Ascending aorta (tissue), 2 donors: Measurements from ENCODE around the gene LHX4. TPM values are rescaled to one million over a fixed set of nuclear protein-coding genes. Genes with fewer than 3 reads are reported as not detected.

Source experiments
- DNase-seq, 2 donors: peaks; one replicate each; pipeline ENCODE4 v3.0.0-alpha.2; 2019; ENCODE audit warnings: low spot score in 2 of 2
- H3K27ac ChIP-seq, 2 donors: fragments of 200-600 bp; sonication (generic); one replicate each; pipeline ENCODE4 v1.5.1; 2016 to 2017; ENCODE audit warnings: mild to moderate bottlenecking in 1 of 2
- H3K27me3 ChIP-seq: fragments of 200-600 bp; sonication (generic); one replicate; pipeline ENCODE4 v1.5.1; 2017
- H3K36me3 ChIP-seq, 2 donors: fragments of 200-600 bp; sonication (generic); one replicate each; pipeline ENCODE4 v1.5.1; 2016
- H3K4me1 ChIP-seq, 2 donors: fragments of 200-600 bp; sonication (generic); one replicate each; pipeline ENCODE4 v1.5.1; 2016 to 2017; ENCODE audit warnings: mild to moderate bottlenecking in 1 of 2
- H3K4me3 ChIP-seq, 2 donors: fragments of 200-600 bp; sonication (generic); one replicate each; pipeline ENCODE4 v1.5.1; 2016 to 2017; ENCODE audit warnings: mild to moderate bottlenecking in 1 of 2
- H3K9me3 ChIP-seq, 2 donors: fragments of 200-600 bp; sonication (generic); one replicate each; pipeline ENCODE4 v1.5.1; 2016
- intact Hi-C: fragments of 100-400 bp; cut with DNase I; formaldehyde crosslinking; loops from one replicate; pipeline ENCODE4 v1.15.1; 2023
- total RNA-seq: library from RNA; depleted of rRNA; stranded (reverse); fragments of >200 nt; gene quantifications from one replicate; pipeline ENCODE4 v1.1.0, GENCODE V29; 2016
- TF ChIP-seq, protein P1 (sequence below), 3 experiments: fragments of 200-600 bp in 2 of 3; fragments of 450-650 bp in 1 of 3; sonication (generic) in 2 of 3; IDR thresholded peaks; one replicate each; pipeline ENCODE4 v1.5.1; 2016 to 2019; ENCODE audit warnings: antibody characterized with exemption in 3 of 3, mild to moderate bottlenecking in 1 of 3, moderate library complexity in 1 of 3

The LHX4 gene
- total RNA-seq, 1 donor from 2014 or later = not detected

DNA sequence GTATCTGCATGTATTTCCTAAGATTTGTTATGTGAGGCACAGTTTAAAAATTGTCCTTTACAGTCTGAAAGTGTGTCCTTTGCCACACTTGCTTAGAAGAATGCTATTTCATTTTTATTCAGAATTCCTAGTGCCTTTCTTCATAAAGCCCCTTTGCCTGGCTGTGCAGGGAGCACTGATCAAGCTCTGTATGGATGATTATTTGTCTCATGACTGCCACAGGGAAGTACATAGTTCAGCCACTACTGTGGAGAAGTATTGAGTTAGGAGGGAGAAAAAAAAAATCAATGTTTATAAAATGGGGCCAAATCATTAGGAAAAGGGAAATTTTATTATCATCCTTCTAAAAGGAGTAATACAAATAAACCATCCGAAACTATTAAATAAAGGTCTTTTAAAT lies 51.4 kb downstream of the LHX4 start:
- Histone ChIP-seq H3K4me1 (no peaks in the 10 kb centered on the region), H3K4me3 (no peak overlapping the region), H3K27me3 (no peaks in the 10 kb centered on the region), H3K27ac (no peak overlapping the region), H3K9me3 (no peaks in the 10 kb centered on the region), H3K36me3 (peaks cover 0 to 20% of the 10 kb centered on the region in 2 donors)
- no peak for DNase-seq
- TF ChIP-seq, protein P1, sequence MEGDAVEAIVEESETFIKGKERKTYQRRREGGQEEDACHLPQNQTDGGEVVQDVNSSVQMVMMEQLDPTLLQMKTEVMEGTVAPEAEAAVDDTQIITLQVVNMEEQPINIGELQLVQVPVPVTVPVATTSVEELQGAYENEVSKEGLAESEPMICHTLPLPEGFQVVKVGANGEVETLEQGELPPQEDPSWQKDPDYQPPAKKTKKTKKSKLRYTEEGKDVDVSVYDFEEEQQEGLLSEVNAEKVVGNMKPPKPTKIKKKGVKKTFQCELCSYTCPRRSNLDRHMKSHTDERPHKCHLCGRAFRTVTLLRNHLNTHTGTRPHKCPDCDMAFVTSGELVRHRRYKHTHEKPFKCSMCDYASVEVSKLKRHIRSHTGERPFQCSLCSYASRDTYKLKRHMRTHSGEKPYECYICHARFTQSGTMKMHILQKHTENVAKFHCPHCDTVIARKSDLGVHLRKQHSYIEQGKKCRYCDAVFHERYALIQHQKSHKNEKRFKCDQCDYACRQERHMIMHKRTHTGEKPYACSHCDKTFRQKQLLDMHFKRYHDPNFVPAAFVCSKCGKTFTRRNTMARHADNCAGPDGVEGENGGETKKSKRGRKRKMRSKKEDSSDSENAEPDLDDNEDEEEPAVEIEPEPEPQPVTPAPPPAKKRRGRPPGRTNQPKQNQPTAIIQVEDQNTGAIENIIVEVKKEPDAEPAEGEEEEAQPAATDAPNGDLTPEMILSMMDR (IDR thresholded peaks at IDR 0.05) = no peak
- intact Hi-C loops = no loop called here

DNA sequence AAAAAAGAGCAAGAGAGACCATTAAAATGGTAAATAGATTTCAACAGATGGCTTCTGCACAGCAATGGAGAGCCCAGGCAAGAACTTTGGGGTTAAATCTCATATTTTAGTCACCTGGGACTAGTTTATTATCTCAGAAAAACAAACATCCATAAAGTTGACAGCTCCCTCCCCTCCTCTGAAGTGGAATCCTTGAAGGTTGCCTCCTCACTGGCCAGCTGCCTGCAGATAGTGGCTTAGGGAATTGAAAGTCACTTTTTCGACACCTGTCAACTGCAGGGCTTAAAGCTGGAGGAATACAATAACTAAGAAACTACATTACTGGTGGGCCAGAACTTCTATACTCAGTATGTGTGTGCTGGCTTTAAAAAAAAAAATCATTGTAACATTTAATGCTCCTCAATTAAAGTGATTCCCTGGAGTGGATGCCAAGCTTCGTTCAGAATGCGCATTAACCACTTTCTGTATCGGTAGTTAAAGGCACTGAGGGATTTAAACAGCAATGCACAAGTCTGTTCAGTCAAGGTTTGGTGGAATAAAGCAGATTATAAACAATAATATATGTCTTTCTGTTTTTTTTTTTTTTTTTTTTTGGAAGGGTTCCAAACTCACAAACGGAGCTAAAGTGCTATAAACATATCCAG lies 52.5 kb downstream of the LHX4 start:
- Histone ChIP-seq H3K27ac (no peak overlapping the region), H3K4me1 (no peaks in the 10 kb centered on the region), H3K4me3 (no peak overlapping the region), H3K9me3 (no peaks in the 10 kb centered on the region), H3K27me3 (no peaks in the 10 kb centered on the region), H3K36me3 (peaks cover 0 to 20% of the 10 kb centered on the region in 2 donors)
- DNase-seq = no peak
- intact Hi-C loops = no loop called here
- TF ChIP-seq, protein P1 (IDR thresholded peaks at IDR 0.05) = no peak

DNA sequence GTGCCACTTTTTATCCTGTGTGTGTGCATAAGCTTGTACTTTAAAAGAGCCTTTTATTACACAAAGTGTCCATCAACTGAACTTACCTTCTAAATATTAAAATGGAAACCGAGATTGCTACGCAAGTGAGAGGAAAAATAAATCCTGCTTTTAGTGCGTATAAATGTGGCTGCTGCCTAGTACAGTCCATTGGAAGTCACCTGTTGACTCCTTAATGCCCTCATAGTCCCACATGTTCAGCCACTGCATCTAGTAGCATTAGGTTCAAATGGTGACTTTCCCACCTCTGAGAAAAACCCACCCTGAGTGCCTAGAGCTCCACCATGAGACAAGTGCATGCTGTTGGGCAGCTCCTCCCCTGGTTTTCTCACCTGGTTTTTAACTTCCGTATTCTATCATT lies 53.0 kb downstream of the LHX4 start:
- Histone ChIP-seq H3K36me3 (peaks cover 3 to 20% of the 10 kb centered on the region in 2 donors), H3K27ac (no peak overlapping the region), H3K4me3 (no peak overlapping the region), H3K4me1 (no peaks in the 10 kb centered on the region), H3K27me3 (no peaks in the 10 kb centered on the region), H3K9me3 (no peaks in the 10 kb centered on the region)
- intact Hi-C loops = no loop called here
- TF ChIP-seq, protein P1 (IDR thresholded peaks at IDR 0.05) = no peak
- DNase-seq = no peak

DNA sequence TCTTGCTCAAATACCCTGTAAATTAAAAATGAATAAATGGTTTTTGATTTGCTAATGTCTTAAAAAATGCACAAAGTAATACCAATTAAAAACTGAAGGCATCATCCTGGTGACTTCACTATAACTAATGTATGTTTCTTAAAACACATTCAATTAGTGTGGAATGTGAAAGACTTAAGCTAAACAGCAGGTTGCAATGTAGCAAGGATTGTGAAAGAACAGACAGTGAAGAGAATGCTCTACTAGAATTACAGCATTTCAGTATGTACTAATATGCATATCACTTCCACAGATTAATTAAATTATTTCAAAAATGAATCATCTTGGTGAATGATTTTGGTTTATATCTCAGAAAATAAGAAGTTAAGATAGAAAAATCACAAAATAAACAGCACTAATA lies 56.4 kb downstream of the LHX4 start:
- Histone ChIP-seq H3K4me1 (no peaks in the 10 kb centered on the region), H3K9me3 (no peaks in the 10 kb centered on the region), H3K4me3 (no peak overlapping the region), H3K27me3 (no peaks in the 10 kb centered on the region), H3K36me3 (peaks cover 3 to 10% of the 10 kb centered on the region in 2 donors), H3K27ac (no peak overlapping the region)
- intact Hi-C loops = no loop called here
- TF ChIP-seq, protein P1 (IDR thresholded peaks at IDR 0.05) = no peak
- no peak for DNase-seq

DNA sequence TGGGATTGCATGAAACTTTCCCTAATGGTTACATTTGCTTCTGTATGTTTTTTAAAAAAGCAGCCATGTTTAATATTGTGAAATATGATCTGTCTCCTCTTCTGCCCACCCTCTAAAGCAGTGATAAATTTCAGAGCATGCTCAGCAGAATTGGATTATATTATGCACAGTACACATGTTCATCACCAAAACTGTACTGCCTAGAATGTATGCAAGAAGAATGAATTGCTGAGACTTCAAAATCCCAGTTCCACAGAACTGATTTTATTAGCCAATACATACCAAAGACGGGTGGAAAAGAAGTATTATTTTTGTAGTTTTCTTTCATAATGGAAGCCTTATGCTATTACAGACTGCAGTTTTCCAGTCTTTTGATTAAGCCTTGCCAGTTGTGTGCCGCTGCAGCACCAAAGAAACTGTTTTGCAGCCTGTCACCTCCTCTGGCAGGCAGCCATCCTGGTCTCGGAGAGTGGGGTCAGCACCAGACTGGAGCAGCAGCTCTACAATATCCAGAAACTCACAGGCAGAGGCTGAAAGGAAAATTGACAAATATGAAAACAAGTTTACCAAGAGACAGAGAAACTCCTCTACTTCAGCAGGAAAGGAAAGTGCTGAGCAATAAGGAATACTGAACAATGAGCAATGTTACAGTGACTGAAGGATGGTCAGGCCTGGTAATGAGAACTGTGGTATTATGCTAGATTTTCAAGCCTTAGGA lies 58.1 kb downstream of the LHX4 start:
- no peak for DNase-seq
- H3K36me3 ChIP-seq = peaks cover 3 to 7% of the 10 kb centered on the region in 2 donors
- no peaks in the 10 kb centered on the region for H3K4me1 ChIP-seq
- intact Hi-C loops = no loop called here
- no peaks in the 10 kb centered on the region for H3K27me3 ChIP-seq
- TF ChIP-seq, protein P1 (IDR thresholded peaks at IDR 0.05) = no peak
- no peaks in the 10 kb centered on the region for H3K9me3 ChIP-seq
- H3K27ac ChIP-seq = no peak overlapping the region
- H3K4me3 ChIP-seq = no peak overlapping the region
